Activated T-cell treated with anti-CD3 and anti-CD28 coated beads, Interleukin-2, amount 50 U/mL, for 72 hours (primary cell): ENCODE results near the gene ABCA10. TPM values are rescaled to one million over a fixed set of nuclear protein-coding genes. Genes with fewer than 3 reads are reported as not detected.

Experiments
- total RNA-seq, 2 donors: library from RNA; stranded (reverse); gene quantifications; one replicate each; pipeline ENCODE4 v1.2.3, GENCODE V29; 2022

ABCA10 gene
- total RNA-seq, 2 donors from 2014 or later: 2.0 to 2.1 TPM

Other genes with a start within 250 kb of the ABCA10 start
- gene ABCA9, start 167.9 kb downstream of the ABCA10 start, total RNA-seq: under 1 TPM; 0.09 to 0.17 TPM
- gene ABCA6, start 86.9 kb downstream of the ABCA10 start, total RNA-seq: under 1 TPM; 0.22 to 0.37 TPM
- 10 to 100 TPM; 28.5 to 31.1 TPM for gene ABCA5, start 98.3 kb upstream of the ABCA10 start, total RNA-seq
- 1 to 10 TPM; 2.2 to 3.5 TPM for gene MAP2K6, start 185.9 kb upstream of the ABCA10 start, total RNA-seq